Smooth muscle cell (in vitro differentiated cells): ENCODE measurements around the gene VKORC1L1. TPM values are rescaled to one million over a fixed set of nuclear protein-coding genes. Genes with fewer than 3 reads are reported as not detected.
"Not testable (repeated sequence)": the region's sequence is repeated elsewhere in the genome, so short reads cannot be mapped to it uniquely, and the experiment has no call there.

Source experiments
- DNase-seq: peaks from one replicate; lab custom pipeline; 2025; ENCODE audit not compliant: unreplicated experiment; lab: John Stamatoyannopoulos, UW
- H2AFZ ChIP-seq: fragments of 200-600 bp; sonication (generic); 2 replicates; pipeline ENCODE4 v1.6.0; 2016; ENCODE audit warnings: antibody characterized with exemption, low read depth, mild to moderate bottlenecking
- H3F3A ChIP-seq: fragments of 200-600 bp; sonication (generic); 2 replicates; pipeline ENCODE4 v1.6.0; 2017; ENCODE audit warnings: antibody characterized with exemption, low read depth
- H3K27ac ChIP-seq: fragments of 200-600 bp; sonication (generic); 2 replicates; pipeline ENCODE4 v1.5.1; 2016; ENCODE audit warnings: low read depth, mild to moderate bottlenecking
- H3K27me3 ChIP-seq: fragments of 200-600 bp; sonication (generic); 2 replicates; pipeline ENCODE4 v1.6.1; 2016; ENCODE audit warnings: low read depth, mild to moderate bottlenecking
- H3K36me3 ChIP-seq: fragments of 200-600 bp; sonication (generic); 2 replicates; pipeline ENCODE4 v1.5.1; 2016; ENCODE audit warnings: low read depth
- H3K4me1 ChIP-seq: fragments of 200-600 bp; sonication (generic); 2 replicates; pipeline ENCODE4 v1.5.1; 2016; ENCODE audit warnings: low read depth
- H3K4me2 ChIP-seq: fragments of 200-600 bp; sonication (generic); 2 replicates; pipeline ENCODE4 v1.6.0; 2016; ENCODE audit warnings: mild to moderate bottlenecking
- H3K4me3 ChIP-seq: fragments of 200-600 bp; sonication (generic); 2 replicates; pipeline ENCODE4 v1.5.1; 2016; ENCODE audit warnings: mild to moderate bottlenecking
- H3K79me2 ChIP-seq: fragments of 200-600 bp; sonication (generic); 2 replicates; pipeline ENCODE4 v1.6.0; 2016; ENCODE audit warnings: low read depth, mild to moderate bottlenecking
- H3K9ac ChIP-seq: fragments of 200-600 bp; sonication (generic); 2 replicates; pipeline ENCODE4 v1.6.0; 2016; ENCODE audit warnings: low read depth
- H3K9me3 ChIP-seq: fragments of 200-600 bp; sonication (generic); replicated peaks from 2 replicates; pipeline ENCODE4 v1.5.1; 2016; ENCODE audit warnings: low read depth
- H4K20me1 ChIP-seq: fragments of 200-600 bp; sonication (generic); 2 replicates; pipeline ENCODE4 v1.6.0; 2016; ENCODE audit warnings: low read depth
- CTCF ChIP-seq: fragments of 200-600 bp; sonication (generic); IDR thresholded peaks from 2 replicates; pipeline ENCODE4 v1.5.1; 2017; ENCODE audit warnings: borderline replicate concordance, mild to moderate bottlenecking, antibody characterized with exemption; ENCODE audit not compliant: insufficient read depth, poor library complexity, severe bottlenecking
- WGBS: methylation state at CpG from one replicate; pipeline ENCODE4 v1.1.7; 2016; ENCODE audit warnings: low lambda C conversion rate; 5-methylcytosine and 5-hydroxymethylcytosine counted together
- polyA plus RNA-seq: library from polyadenylated mRNA; unstranded; fragments of >200 nt; fragmentation: Nextera tagmentation; extraction: Ambion mirVana; gene quantifications from 2 replicates; pipeline ENCODE4 v1.2.1, GENCODE V29; 2016
- total RNA-seq: library from RNA; depleted of rRNA; stranded (reverse); fragments of >200 nt; gene quantifications from 2 replicates; pipeline ENCODE4 v1.2.3, GENCODE V29; 2014

Gene VKORC1L1
- total RNA-seq, result 12.3 and 18.0 TPM in 2 replicates
- 11.2 and 12.5 TPM in 2 replicates for polyA plus RNA-seq

GRCh38 chr7:65872776-65873581 lies at the start of gene VKORC1L1:
TSS of gene VKORC1L1 (plus strand) at chr7:65873074. CDS start at chr7:65873372, 298 bp downstream.
- WGBS, result 0% methylated on average over 4 of the region's 94 CpGs
- peaks cover 5% of the 10 kb centered on the region for H3F3A ChIP-seq
- no peaks in the 10 kb centered on the region for H3K4me1 ChIP-seq
- H3K27me3 ChIP-seq, result no peaks in the 10 kb centered on the region
- peak within 1 kb of the TSS; percentile 52 for H3K27ac ChIP-seq
- peaks cover 35% of the 10 kb centered on the region for H3K79me2 ChIP-seq
- H3K9me3 ChIP-seq, result no peaks in the 10 kb centered on the region
- TF ChIP-seq CTCF, result no peak
- peak within 1 kb of the TSS; percentile 83 for H3K4me3 ChIP-seq
- no peaks in the 10 kb centered on the region for H3K36me3 ChIP-seq
- peak within 1 kb of the TSS; percentile 93 for H3K4me2 ChIP-seq
- DNase-seq, result peak; percentile 86
- peaks cover 30% of the 10 kb centered on the region for H4K20me1 ChIP-seq
- peak within 1 kb of the TSS; percentile 62 for H3K9ac ChIP-seq
- peak within 1 kb of the TSS; percentile 85 for H2AFZ ChIP-seq

- H3K27ac ChIP-seq, result no peak overlapping the region
- H3K4me3 ChIP-seq, result no peak overlapping the region
- H3K9ac ChIP-seq, result no peak overlapping the region
- WGBS, result 97% methylated on average over 6 of the region's 6 CpGs
- H4K20me1 ChIP-seq, result no peaks in the 10 kb centered on the region
- H3K27me3 ChIP-seq, result no peaks in the 10 kb centered on the region
- H3K36me3 ChIP-seq, result no peaks in the 10 kb centered on the region
- H3K4me2 ChIP-seq, result no peak overlapping the region
- H3K9me3 ChIP-seq, result no peaks in the 10 kb centered on the region
- H3K79me2 ChIP-seq, result no peaks in the 10 kb centered on the region
- H2AFZ ChIP-seq, result no peak overlapping the region
- no peak for DNase-seq
- H3K4me1 ChIP-seq, result no peaks in the 10 kb centered on the region
- TF ChIP-seq CTCF, result no peak
- H3F3A ChIP-seq, result no peaks in the 10 kb centered on the region
Observed at GRCh38 chr7:65827366-65827765, 45.5 kb upstream of the VKORC1L1 start.

- WGBS, result 100% methylated on average over 2 of the region's 2 CpGs
- Histone ChIP-seq H3K27me3 (no peaks in the 10 kb centered on the region), H3K36me3 (no peaks in the 10 kb centered on the region), H3K4me2 (no peak overlapping the region), H3K9ac (no peak overlapping the region), H2AFZ (no peak overlapping the region), H3K79me2 (no peaks in the 10 kb centered on the region), H3K4me3 (no peak overlapping the region), H3K27ac (no peak overlapping the region), H3F3A (no peaks in the 10 kb centered on the region), H4K20me1 (no peaks in the 10 kb centered on the region), H3K4me1 (no peaks in the 10 kb centered on the region), H3K9me3 (no peaks in the 10 kb centered on the region)
- TF ChIP-seq CTCF, result no peak
- DNase-seq, result no peak
Observed at GRCh38 chr7:65832281-65832680, 40.6 kb upstream of the VKORC1L1 start.

- WGBS, result 92% methylated on average over 3 of the region's 3 CpGs
- DNase-seq, H4K20me1 ChIP-seq, H3K4me2 ChIP-seq, H3K4me3 ChIP-seq, H3K4me1 ChIP-seq, H2AFZ ChIP-seq, H3K27ac ChIP-seq, H3F3A ChIP-seq, H3K9ac ChIP-seq, H3K27me3 ChIP-seq, H3K36me3 ChIP-seq, H3K79me2 ChIP-seq, H3K9me3 ChIP-seq: not testable (repeated sequence)
Observed at GRCh38 chr7:65836684-65837083, 36.2 kb upstream of the VKORC1L1 start.

- not testable (repeated sequence) for H4K20me1 ChIP-seq, H3K36me3 ChIP-seq, H3K27ac ChIP-seq, H3K9ac ChIP-seq, H3F3A ChIP-seq, H2AFZ ChIP-seq, H3K9me3 ChIP-seq, H3K79me2 ChIP-seq, DNase-seq, H3K4me2 ChIP-seq, H3K4me1 ChIP-seq, H3K4me3 ChIP-seq, H3K27me3 ChIP-seq
- WGBS, result 91% methylated on average over 5 of the region's 5 CpGs
Observed at GRCh38 chr7:65837541-65837956, 35.3 kb upstream of the VKORC1L1 start.
